HepG2 (cell line): Measurements from ENCODE around the gene REEP2. TPM values are rescaled to one million over a fixed set of nuclear protein-coding genes. Genes with fewer than 3 reads are reported as not detected.
A peak's percentile ranks its signal among the peaks of the same experiment; 100 is the strongest.

Source experiments
- CTCF ChIP-seq: sonication (generic); formaldehyde crosslinking; IDR thresholded peaks from 2 replicates; pipeline ENCODE4 v1.5.0; 2020; ENCODE audit warnings: mild to moderate bottlenecking, missing genetic modification reagents, moderate library complexity
- ETV6 ChIP-seq: sonication (generic); formaldehyde crosslinking; conservative IDR thresholded peaks from 2 replicates; pipeline ENCODE4 v1.4.0; 2020; ENCODE audit warnings: missing genetic modification reagents
- GTF3A ChIP-seq: sonication (generic); formaldehyde crosslinking; conservative IDR thresholded peaks from 2 replicates; pipeline ENCODE4 v1.4.0; 2020; ENCODE audit warnings: mild to moderate bottlenecking, missing genetic modification reagents
- HCFC1 ChIP-seq: fragments of 150-350 bp; IDR thresholded peaks from 2 replicates; pipeline ENCODE4 v1.6.1; 2014; ENCODE audit warnings: low read depth, low read length
- ISL2 ChIP-seq: sonication (generic); formaldehyde crosslinking; IDR thresholded peaks from 2 replicates; pipeline ENCODE4 v1.5.0; 2020; ENCODE audit warnings: missing genetic modification reagents
- LBX2 ChIP-seq: sonication (generic); formaldehyde crosslinking; IDR thresholded peaks from 2 replicates; pipeline ENCODE4 v1.5.0; 2020; ENCODE audit warnings: missing genetic modification reagents, mild to moderate bottlenecking, borderline replicate concordance
- MLXIP ChIP-seq: sonication (generic); formaldehyde crosslinking; IDR thresholded peaks from 2 replicates; pipeline ENCODE4 v1.9.0; 2021; ENCODE audit warnings: missing genetic modification reagents, borderline replicate concordance
- MYC ChIP-seq: sonication (generic); formaldehyde crosslinking; IDR thresholded peaks from 2 replicates; pipeline ENCODE4 v1.9.0; 2021; ENCODE audit warnings: missing genetic modification reagents, borderline replicate concordance
- NFE2L1 ChIP-seq: sonication (generic); formaldehyde crosslinking; IDR thresholded peaks from 2 replicates; pipeline ENCODE4 v1.4.0; 2020; ENCODE audit warnings: missing genetic modification reagents, mild to moderate bottlenecking, borderline replicate concordance
- NR2F1 ChIP-seq, 2 experiments: fragments of 450-650 bp in 1 of 2; formaldehyde crosslinking in 1 of 2; IDR thresholded peaks; 2 replicates each; pipeline versions ENCODE4 v1.5.0 to v1.6.1; 2016 to 2020; ENCODE audit warnings: mild to moderate bottlenecking in 1 of 2, missing compliant biosample characterization in 1 of 2, missing genetic modification reagents in 1 of 2, moderate library complexity in 1 of 2
- PHF8 ChIP-seq: sonication (generic); formaldehyde crosslinking; IDR thresholded peaks from 2 replicates; pipeline ENCODE4 v1.5.0; 2020; ENCODE audit warnings: missing genetic modification reagents
- RFXANK ChIP-seq: IDR thresholded peaks from 2 replicates; pipeline ENCODE4 v1.6.1; 2016
- SP5 ChIP-seq: IDR thresholded peaks from 2 replicates; pipeline ENCODE4 v1.6.1; 2016; ENCODE audit warnings: low read depth, borderline replicate concordance
- SUZ12 ChIP-seq: fragments of 150-350 bp; IDR thresholded peaks from 2 replicates; pipeline ENCODE4 v1.6.1; 2014; ENCODE audit warnings: low read depth, low read length
- TCF12 ChIP-seq, 2 experiments: fragments of 450-650 bp in 1 of 2; sonication (generic) in 1 of 2; formaldehyde crosslinking in 1 of 2; IDR thresholded peaks; 2 replicates each; pipeline versions ENCODE4 v1.6.1 to v1.8.0; 2017 to 2022; ENCODE audit warnings: antibody characterized with exemption in 1 of 2, mild to moderate bottlenecking in 1 of 2, missing genetic modification reagents in 1 of 2, moderate library complexity in 1 of 2
- ZBTB7A ChIP-seq: sonication (generic); formaldehyde crosslinking; IDR thresholded peaks from 2 replicates; pipeline ENCODE4 v1.8.0; 2022; ENCODE audit warnings: mild to moderate bottlenecking, missing genetic modification reagents
- ZKSCAN1 ChIP-seq: fragments of 150-350 bp; IDR thresholded peaks from 2 replicates; pipeline ENCODE4 v1.6.1; 2014; ENCODE audit warnings: low read length
- ZNF12 ChIP-seq: sonication (generic); formaldehyde crosslinking; IDR thresholded peaks from 2 replicates; pipeline ENCODE4 v1.5.0; 2020; ENCODE audit warnings: missing genetic modification reagents
- ZNF230 ChIP-seq: sonication (generic); formaldehyde crosslinking; IDR thresholded peaks from 2 replicates; pipeline ENCODE4 v1.4.0; 2020; ENCODE audit warnings: mild to moderate bottlenecking, missing genetic modification reagents
- ZNF556 ChIP-seq: sonication (generic); formaldehyde crosslinking; IDR thresholded peaks from 2 replicates; pipeline ENCODE4 v1.4.0; 2020; ENCODE audit warnings: mild to moderate bottlenecking, missing genetic modification reagents, borderline replicate concordance
- ZNF557 ChIP-seq: sonication (generic); formaldehyde crosslinking; IDR thresholded peaks from 2 replicates; pipeline ENCODE4 v1.4.0; 2020; ENCODE audit warnings: missing genetic modification reagents
- ZNF562 ChIP-seq: sonication (generic); formaldehyde crosslinking; IDR thresholded peaks from 2 replicates; pipeline ENCODE4 v1.8.0; 2022; ENCODE audit warnings: missing genetic modification reagents, borderline replicate concordance
- ZNF672 ChIP-seq: sonication (generic); formaldehyde crosslinking; IDR thresholded peaks from 2 replicates; pipeline ENCODE4 v1.8.1; 2022; ENCODE audit warnings: missing genetic modification reagents
- ZNF674 ChIP-seq: sonication (generic); formaldehyde crosslinking; IDR thresholded peaks from 2 replicates; pipeline ENCODE4 v1.5.0; 2020; ENCODE audit warnings: low read depth, mild to moderate bottlenecking, missing genetic modification reagents
- ZSCAN5A ChIP-seq: sonication (generic); formaldehyde crosslinking; IDR thresholded peaks from 2 replicates; pipeline ENCODE4 v1.8.0; 2022; ENCODE audit warnings: mild to moderate bottlenecking, missing genetic modification reagents, borderline replicate concordance
- polyA plus RNA-seq, 8 experiments: library from polyadenylated mRNA; depleted of rRNA in 3 of 8; stranded (reverse) in 7 of 8; unstranded in 1 of 8; fragments of >200 nt; fragmentation: Illumina TruSeq in 4 of 8; extraction: Trizol in 4 of 8; gene quantifications; 2 replicates each; pipeline versions ENCODE4 v1.2.1 to v1.2.3, GENCODE V29; 2011 to 2016; ENCODE audit warnings: low read depth in 4 of 8, missing spikeins in 1 of 8, mixed read lengths in 1 of 8; ENCODE audit not compliant: insufficient read depth in 1 of 8
- total RNA-seq, 5 experiments: library from RNA; depleted of rRNA; stranded (reverse); fragments of >200 nt; fragmentation: Illumina TruSeq; extraction: Trizol; gene quantifications; 2 replicates each; pipeline ENCODE4 v1.2.3, GENCODE V29; 2016; ENCODE audit warnings: low read depth in 1 of 5

Gene REEP2
- total and polyA plus RNA-seq, 2 of the 13 experiments (the other 11 are each of a cell fraction or from before 2014, with no cell fraction given) = 5.3 to 7.8 TPM

- TF ChIP-seq MLXIP = no peak
- peak; percentile 45 for TF ChIP-seq CTCF (CRISPR knock-in tag)
- TF ChIP-seq LBX2 = no peak
- TF ChIP-seq GTF3A (CRISPR knock-in tag) = no peak
- TF ChIP-seq ZNF672 (CRISPR knock-in tag) = no peak
- no peak for TF ChIP-seq RFXANK (CRISPR knock-in tag)
- no peak for TF ChIP-seq ZNF556 (CRISPR knock-in tag)
- 0 out of 2 replicates have a peak, but pooled peaks have one; percentile 27 for TF ChIP-seq PHF8 (CRISPR knock-in tag)
- TF ChIP-seq ISL2 (CRISPR knock-in tag) = 0 out of 2 replicates have a peak, but pooled peaks have one; percentile 18
- no peak for TF ChIP-seq ETV6 (CRISPR knock-in tag)
- no peak for TF ChIP-seq ZNF12
- TF ChIP-seq ZSCAN5A (CRISPR knock-in tag) = no peak
- no peak for TF ChIP-seq SUZ12
- TF ChIP-seq ZNF230 (CRISPR knock-in tag) = no peak
- no peak for TF ChIP-seq ZKSCAN1
- TF ChIP-seq ZBTB7A (CRISPR knock-in tag) = no peak
- no peak for TF ChIP-seq TCF12 (IDR thresholded peaks at IDR 0.05)
- TF ChIP-seq TCF12 (CRISPR knock-in tag; IDR thresholded peaks at IDR 0.05) = no peak; the same call in 1 of the 2 replicates
- TF ChIP-seq NFE2L1 (CRISPR knock-in tag) = no peak
- TF ChIP-seq ZNF557 (CRISPR knock-in tag) = no peak
- no peak for TF ChIP-seq HCFC1
- TF ChIP-seq NR2F1 (CRISPR knock-in tag; IDR thresholded peaks at IDR 0.05) = no peak
- TF ChIP-seq ZNF674 = no peak
- no peak; the same call in 1 of the 2 replicates for TF ChIP-seq MYC (CRISPR knock-in tag)
- TF ChIP-seq SP5 (CRISPR knock-in tag) = no peak
- no peak for TF ChIP-seq ZNF562
These were observed 27.5 kb downstream of the REEP2 start (continued) for GRCh38 chr5:138466125-138466899.
